ENCODE measurements around the gene TERB2. TPM values are rescaled to one million over a fixed set of nuclear protein-coding genes. Genes with fewer than 3 reads are reported as not detected.
A peak's percentile ranks its signal among the peaks of the same experiment; 100 is the strongest.
"Not testable (repeated sequence)": the region's sequence is repeated elsewhere in the genome, so short reads cannot be mapped to it uniquely, and the experiment has no call there.

The TERB2 gene
- total RNA-seq, 1 donor from 2014 or later = not detected

GRCh38 chr15:45003731-45004410 lies 47.4 kb downstream of the TERB2 start:
- not testable (repeated sequence) for DNase-seq

GRCh38 chr15:45004590-45005175 lies 48.2 kb downstream of the TERB2 start:
- not testable (repeated sequence) for DNase-seq

- no peak for DNase-seq
Observed at GRCh38 chr15:45009046-45009445, 52.6 kb downstream of the TERB2 start.

DNA sequence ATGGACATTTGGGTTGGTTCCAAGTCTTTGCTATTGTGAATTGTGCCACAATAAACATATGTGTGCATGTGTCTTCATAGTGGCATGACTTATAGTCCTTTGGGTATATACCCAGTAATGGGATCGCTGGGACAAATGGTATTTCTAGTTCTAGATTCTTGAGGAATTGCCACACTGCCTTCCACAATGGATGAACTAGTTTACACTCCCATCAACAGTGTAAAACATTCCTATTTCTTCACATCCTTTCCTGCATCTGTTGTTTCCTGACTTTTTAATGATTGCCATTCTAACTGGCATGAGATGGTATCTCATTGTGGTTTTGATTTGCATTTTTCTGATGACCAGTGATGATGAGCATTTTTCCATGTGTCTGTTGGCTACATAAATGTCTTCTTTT lies 58.6 kb downstream of the TERB2 start:
- not testable (repeated sequence) for DNase-seq

GRCh38 chr15:45020222-45020900 lies 63.9 kb downstream of the TERB2 start:
- not testable (repeated sequence) for DNase-seq

GRCh38 chr15:45020901-45021259 lies 64.4 kb downstream of the TERB2 start:
- DNase-seq = not testable (repeated sequence)

GRCh38 chr15:45021348-45021747 lies 64.9 kb downstream of the TERB2 start:
- DNase-seq = no peak

DNA sequence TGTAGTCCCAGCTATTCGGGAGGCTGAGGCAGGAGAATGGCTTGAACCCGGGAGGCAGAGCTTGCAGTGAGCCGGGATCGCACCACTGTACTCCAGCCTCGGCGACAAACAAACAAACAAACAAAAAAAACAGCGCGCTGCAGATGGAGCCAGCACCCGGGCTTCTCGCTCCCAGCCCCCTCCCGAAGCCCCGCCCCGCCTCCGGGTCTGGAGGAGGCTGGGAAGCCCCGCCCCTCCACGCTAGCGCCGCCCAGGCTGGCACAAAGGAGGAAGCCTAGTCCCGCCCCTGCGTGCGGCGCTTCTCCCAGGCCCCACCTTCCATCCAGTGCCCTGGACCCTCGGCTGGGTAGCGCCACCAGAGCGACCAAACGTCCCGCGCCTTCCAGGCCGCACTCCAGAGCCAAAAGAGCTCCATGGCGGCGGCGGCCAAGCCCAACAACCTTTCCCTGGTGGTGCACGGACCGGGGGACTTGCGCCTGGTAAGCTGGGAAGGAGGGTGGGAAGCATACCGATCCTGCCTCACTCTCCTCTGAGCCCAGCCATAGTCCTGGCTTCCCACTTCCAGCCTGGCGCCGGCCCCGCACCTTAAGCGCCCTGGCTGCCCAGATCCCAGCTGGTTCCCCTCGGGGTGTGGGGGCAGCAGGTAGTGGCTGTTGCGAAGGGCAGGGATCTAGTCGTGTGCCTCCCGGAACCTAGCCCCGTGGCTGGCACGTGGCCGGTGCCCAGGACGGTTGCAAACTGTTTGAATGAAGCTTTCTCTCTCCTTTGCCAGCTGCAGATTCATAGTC lies 66.6 kb downstream of the TERB2 start, which contains the start of gene SORD:
Gene SORD (plus strand): TSS at position 325 of the 788 bp plus-strand sequence. CDS start 89 bp downstream, at position 414.
- peak; percentile 96 for DNase-seq

DNA sequence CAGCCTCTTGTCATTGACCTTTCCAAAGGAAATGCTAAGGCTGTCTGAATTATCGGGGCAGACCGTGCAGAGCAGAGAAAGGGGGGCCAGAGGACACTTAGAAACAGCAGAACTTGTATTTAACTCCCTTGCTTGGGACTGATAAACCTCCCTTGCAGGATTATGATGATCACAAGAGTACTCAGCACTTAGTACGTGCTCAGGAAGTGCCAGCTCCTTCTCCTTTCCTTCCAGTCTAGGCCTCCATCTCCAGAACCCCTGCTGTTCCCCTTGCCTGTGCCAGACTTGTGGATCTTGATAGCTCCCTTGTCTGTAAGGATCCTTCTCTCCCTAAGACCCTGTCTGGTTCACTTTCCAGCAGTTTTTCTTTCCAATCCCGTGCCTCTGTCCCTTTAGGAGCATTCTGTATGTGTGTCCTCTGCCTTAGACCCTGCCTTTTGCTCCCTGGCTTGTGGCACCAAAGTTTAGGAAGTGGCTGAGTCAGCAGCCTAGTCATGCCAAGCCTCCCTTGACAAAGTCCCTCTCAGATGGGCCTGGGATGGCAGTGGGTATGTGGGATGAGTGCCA lies 67.3 kb downstream of the TERB2 start:
- DNase-seq = peak; percentile 9

- not testable (repeated sequence) for DNase-seq
Observed at GRCh38 chr15:45024649-45025048, 68.2 kb downstream of the TERB2 start.

- DNase-seq = not testable (repeated sequence)
Observed at GRCh38 chr15:45025627-45026026, 69.1 kb downstream of the TERB2 start.

- no peak for DNase-seq
Observed at GRCh38 chr15:45026651-45027190, 70.2 kb downstream of the TERB2 start.

DNA sequence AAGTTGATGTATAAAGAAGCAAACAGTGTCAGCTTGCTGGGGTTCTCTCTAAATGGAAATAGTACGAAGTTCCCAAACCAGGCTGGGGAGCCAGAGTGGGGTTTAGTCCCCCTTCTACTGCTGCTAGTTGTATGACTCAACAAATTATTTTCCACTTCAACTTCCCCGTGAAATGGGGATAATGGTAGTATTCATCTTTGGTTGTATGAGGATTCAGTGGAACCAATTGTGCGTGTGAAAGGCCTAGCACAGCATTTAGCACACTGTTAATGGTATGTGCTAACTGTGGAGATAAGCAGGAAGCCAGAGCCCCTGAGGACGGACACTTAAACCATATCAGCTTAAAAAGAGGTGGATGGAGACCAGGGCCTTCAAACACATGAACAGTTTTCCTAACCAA lies 70.7 kb downstream of the TERB2 start:
- no peak for DNase-seq

Small RNAs within 50 kb of the gene (small RNA-seq; reads per million reads assigned to genes)
- gene RNU1-78P (ENCODE audit: low replicate concordance) = not detected
- not detected for gene RNU6-1108P (ENCODE audit: low replicate concordance)
- not detected for gene RNU6-1332P (ENCODE audit: low replicate concordance)
- gene RNU6-966P (ENCODE audit: low replicate concordance) = not detected

Other genes with a start within 250 kb of the TERB2 start
- 0.51 TPM for gene PATL2, start 245.4 kb upstream of the TERB2 start, total RNA-seq
- gene B2M, start 245.2 kb upstream of the TERB2 start, total RNA-seq = 1,240 TPM
- 36.8 TPM for gene TRIM69, start 220.2 kb upstream of the TERB2 start, total RNA-seq
- gene SORD, start 66.5 kb downstream of the TERB2 start, total RNA-seq = 11.5 TPM
- gene DUOX2, start 157.5 kb downstream of the TERB2 start, total RNA-seq = 2.1 TPM
- gene DUOXA2, start 157.6 kb downstream of the TERB2 start, total RNA-seq = 1.2 TPM
- 22.2 TPM for gene DUOXA1, start 173.2 kb downstream of the TERB2 start, total RNA-seq
- gene DUOX1, start 173.3 kb downstream of the TERB2 start, total RNA-seq = 32.5 TPM
- gene SHF, start 231.3 kb downstream of the TERB2 start, total RNA-seq = 7.3 TPM